Upper lobe of right lung (tissue), 1 donor: ENCODE data around the gene COMTD1. TPM values are rescaled to one million over a fixed set of nuclear protein-coding genes. Genes with fewer than 3 reads are reported as not detected.

Experiments used
- ATAC-seq: fragments of 200-7000 bp; cut with Tn5 transposase; one replicate; pipeline ENCODE4 v1.9.1; 2020; ENCODE audit warnings: mild to moderate bottlenecking, moderate library complexity
- DNase-seq: peaks from one replicate; pipeline ENCODE4 v3.0.0-alpha.2; 2020
- H3K27ac ChIP-seq: fragments of 200-600 bp; one replicate; pipeline ENCODE4 v1.8.0; 2022
- H3K27me3 ChIP-seq: fragments of 200-600 bp; one replicate; pipeline ENCODE4 v1.8.0; 2022; ENCODE audit warnings: mild to moderate bottlenecking
- H3K36me3 ChIP-seq: fragments of 200-600 bp; one replicate; pipeline ENCODE4 v1.8.0; 2022
- H3K4me1 ChIP-seq: fragments of 200-600 bp; one replicate; pipeline ENCODE4 v1.8.0; 2022
- H3K4me3 ChIP-seq: fragments of 200-600 bp; one replicate; pipeline ENCODE4 v1.8.0; 2022; ENCODE audit warnings: mild to moderate bottlenecking
- H3K9me3 ChIP-seq: fragments of 200-600 bp; one replicate; pipeline ENCODE4 v1.8.0; 2022
- CTCF ChIP-seq: fragments of 200-600 bp; IDR thresholded peaks from one replicate; pipeline ENCODE4 v1.8.0; 2022; ENCODE audit warnings: antibody characterized with exemption
- intact Hi-C: fragments of 100-400 bp; cut with DNase I; formaldehyde crosslinking; loops from one replicate; pipeline ENCODE4 v1.11.0; 2022
- total RNA-seq: library from RNA; stranded (reverse); fragmentation: NEBNext Ultra II Directional; extraction: Animal tissue kit (Norgen Biotek cat#: 25700); gene quantifications from one replicate; pipeline ENCODE4 v1.2.1, GENCODE V29; 2021
- donor health status: DM: no; HTN: yes; CAD: no; lungs with severe emphysema.

The COMTD1 gene
- total RNA-seq, 1 donor from 2014 or later, result 21.8 TPM

GRCh38 chr10:75265856-75266255, 30.1 kb upstream of the COMTD1 start:
- H3K4me1 ChIP-seq, result no peaks in the 10 kb centered on the region
- TF ChIP-seq CTCF, result no peak
- no peaks in the 10 kb centered on the region for H3K27me3 ChIP-seq
- no peak for DNase-seq
- intact Hi-C loops, result no loop called here
- H3K4me3 ChIP-seq, result no peak overlapping the region
- H3K9me3 ChIP-seq, result no peaks in the 10 kb centered on the region
- H3K36me3 ChIP-seq, result no peaks in the 10 kb centered on the region
- no peak for ATAC-seq
- no peak overlapping the region for H3K27ac ChIP-seq

- DNase-seq, result no peak
- Histone ChIP-seq H3K4me1 (no peaks in the 10 kb centered on the region), H3K4me3 (no peak overlapping the region), H3K36me3 (no peaks in the 10 kb centered on the region), H3K27me3 (no peaks in the 10 kb centered on the region), H3K27ac (no peak overlapping the region), H3K9me3 (no peaks in the 10 kb centered on the region)
- peak; percentile 42 for ATAC-seq
- no peak for TF ChIP-seq CTCF
- intact Hi-C loops, result no loop called here
Measured at GRCh38 chr10:75263806-75264205, 28.0 kb upstream of the COMTD1 start.

- TF ChIP-seq CTCF, result no peak
- no peak for DNase-seq
- no peak for ATAC-seq
- H3K9me3 ChIP-seq, result no peaks in the 10 kb centered on the region
- H3K4me3 ChIP-seq, result no peak overlapping the region
- no peak overlapping the region for H3K27ac ChIP-seq
- no peaks in the 10 kb centered on the region for H3K36me3 ChIP-seq
- intact Hi-C loops, result no loop called here
- H3K4me1 ChIP-seq, result no peaks in the 10 kb centered on the region
- H3K27me3 ChIP-seq, result no peaks in the 10 kb centered on the region
Measured at GRCh38 chr10:75261813-75262705, 26.3 kb upstream of the COMTD1 start.

GRCh38 chr10:75260990-75261389, 25.2 kb upstream of the COMTD1 start:
- TF ChIP-seq CTCF, result no peak
- H3K9me3 ChIP-seq, result no peaks in the 10 kb centered on the region
- no peaks in the 10 kb centered on the region for H3K36me3 ChIP-seq
- ATAC-seq (no peak), DNase-seq (no peak)
- intact Hi-C loops, result no loop called here
- H3K27ac ChIP-seq, result no peak overlapping the region
- H3K4me1 ChIP-seq, result no peaks in the 10 kb centered on the region
- no peaks in the 10 kb centered on the region for H3K27me3 ChIP-seq
- no peak overlapping the region for H3K4me3 ChIP-seq

- H3K4me3 ChIP-seq, result no peak overlapping the region
- no peak overlapping the region for H3K27ac ChIP-seq
- H3K9me3 ChIP-seq, result no peaks in the 10 kb centered on the region
- H3K4me1 ChIP-seq, result no peaks in the 10 kb centered on the region
- no peaks in the 10 kb centered on the region for H3K36me3 ChIP-seq
- no peak for TF ChIP-seq CTCF
- no peak for ATAC-seq
- no peak for DNase-seq
- intact Hi-C loops, result no loop called here
- no peaks in the 10 kb centered on the region for H3K27me3 ChIP-seq
Measured at GRCh38 chr10:75254739-75255138, 19.0 kb upstream of the COMTD1 start.
